HL-60 (cell line): ENCODE data around the gene ALPK1.

ENCODE experiments used
- DNase-seq, 2 experiments: peaks; one replicate each; pipeline ENCODE4 v3.0.0-alpha.2; 2010 to 2020; ENCODE audit warnings: low read depth in 1 of 2, low spot score in 1 of 2
- H3K27ac ChIP-seq: fragments of 250-450 bp; sonication (Bioruptor Pico); replicated peaks from 2 replicates; pipeline ENCODE4 v1.5.1; 2020; ENCODE audit warnings: mild to moderate bottlenecking, moderate library complexity
- H3K27me3 ChIP-seq: fragments of 250-450 bp; sonication (Bioruptor Pico); 2 replicates; pipeline ENCODE4 v1.5.1; 2021; ENCODE audit warnings: mild to moderate bottlenecking, moderate library complexity; ENCODE audit not compliant: insufficient read depth, poor library complexity, severe bottlenecking
- H3K4me3 ChIP-seq: replicated peaks from 2 replicates; pipeline ENCODE4 v1.5.1; 2011; ENCODE audit warnings: mild to moderate bottlenecking, control low read depth, low read length; ENCODE audit not compliant: insufficient read depth
- CTCF ChIP-seq: IDR thresholded peaks from one replicate; pipeline ENCODE4 v1.5.1; 2011; ENCODE audit warnings: low read length, control low read depth, inconsistent platforms; ENCODE audit not compliant: insufficient read depth
- GABPA ChIP-seq: IDR thresholded peaks from 2 replicates; pipeline ENCODE4 v1.6.1; 2012; ENCODE audit warnings: low read depth
- POLR2AphosphoS5 ChIP-seq: IDR thresholded peaks from 2 replicates; pipeline ENCODE4 v1.6.1; 2012; ENCODE audit warnings: low read depth
- SPI1 ChIP-seq: IDR thresholded peaks from 2 replicates; pipeline ENCODE4 v1.6.1; 2012; ENCODE audit warnings: low read depth, mild to moderate bottlenecking, borderline replicate concordance
- TF ChIP-seq, protein P1 (sequence below): IDR thresholded peaks from 2 replicates; pipeline ENCODE4 v1.6.1; 2012; ENCODE audit warnings: low read depth; ENCODE audit not compliant: insufficient replicate concordance

Gene ALPK1

GRCh38 chr4:112288455-112288854, 8.7 kb upstream of the ALPK1 start:
- Histone ChIP-seq H3K27ac (peak overlapping the region; percentile 74), H3K4me3 (no peak overlapping the region), H3K27me3 (no peaks in the 10 kb centered on the region)
- TF ChIP-seq, protein P1, sequence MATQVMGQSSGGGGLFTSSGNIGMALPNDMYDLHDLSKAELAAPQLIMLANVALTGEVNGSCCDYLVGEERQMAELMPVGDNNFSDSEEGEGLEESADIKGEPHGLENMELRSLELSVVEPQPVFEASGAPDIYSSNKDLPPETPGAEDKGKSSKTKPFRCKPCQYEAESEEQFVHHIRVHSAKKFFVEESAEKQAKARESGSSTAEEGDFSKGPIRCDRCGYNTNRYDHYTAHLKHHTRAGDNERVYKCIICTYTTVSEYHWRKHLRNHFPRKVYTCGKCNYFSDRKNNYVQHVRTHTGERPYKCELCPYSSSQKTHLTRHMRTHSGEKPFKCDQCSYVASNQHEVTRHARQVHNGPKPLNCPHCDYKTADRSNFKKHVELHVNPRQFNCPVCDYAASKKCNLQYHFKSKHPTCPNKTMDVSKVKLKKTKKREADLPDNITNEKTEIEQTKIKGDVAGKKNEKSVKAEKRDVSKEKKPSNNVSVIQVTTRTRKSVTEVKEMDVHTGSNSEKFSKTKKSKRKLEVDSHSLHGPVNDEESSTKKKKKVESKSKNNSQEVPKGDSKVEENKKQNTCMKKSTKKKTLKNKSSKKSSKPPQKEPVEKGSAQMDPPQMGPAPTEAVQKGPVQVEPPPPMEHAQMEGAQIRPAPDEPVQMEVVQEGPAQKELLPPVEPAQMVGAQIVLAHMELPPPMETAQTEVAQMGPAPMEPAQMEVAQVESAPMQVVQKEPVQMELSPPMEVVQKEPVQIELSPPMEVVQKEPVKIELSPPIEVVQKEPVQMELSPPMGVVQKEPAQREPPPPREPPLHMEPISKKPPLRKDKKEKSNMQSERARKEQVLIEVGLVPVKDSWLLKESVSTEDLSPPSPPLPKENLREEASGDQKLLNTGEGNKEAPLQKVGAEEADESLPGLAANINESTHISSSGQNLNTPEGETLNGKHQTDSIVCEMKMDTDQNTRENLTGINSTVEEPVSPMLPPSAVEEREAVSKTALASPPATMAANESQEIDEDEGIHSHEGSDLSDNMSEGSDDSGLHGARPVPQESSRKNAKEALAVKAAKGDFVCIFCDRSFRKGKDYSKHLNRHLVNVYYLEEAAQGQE: no peak
- TF ChIP-seq SPI1 (no peak), GABPA (no peak), CTCF (no peak), POLR2AphosphoS5 (no peak)
- peak in 1 of 2 experiments; percentile 38 for DNase-seq

DNA sequence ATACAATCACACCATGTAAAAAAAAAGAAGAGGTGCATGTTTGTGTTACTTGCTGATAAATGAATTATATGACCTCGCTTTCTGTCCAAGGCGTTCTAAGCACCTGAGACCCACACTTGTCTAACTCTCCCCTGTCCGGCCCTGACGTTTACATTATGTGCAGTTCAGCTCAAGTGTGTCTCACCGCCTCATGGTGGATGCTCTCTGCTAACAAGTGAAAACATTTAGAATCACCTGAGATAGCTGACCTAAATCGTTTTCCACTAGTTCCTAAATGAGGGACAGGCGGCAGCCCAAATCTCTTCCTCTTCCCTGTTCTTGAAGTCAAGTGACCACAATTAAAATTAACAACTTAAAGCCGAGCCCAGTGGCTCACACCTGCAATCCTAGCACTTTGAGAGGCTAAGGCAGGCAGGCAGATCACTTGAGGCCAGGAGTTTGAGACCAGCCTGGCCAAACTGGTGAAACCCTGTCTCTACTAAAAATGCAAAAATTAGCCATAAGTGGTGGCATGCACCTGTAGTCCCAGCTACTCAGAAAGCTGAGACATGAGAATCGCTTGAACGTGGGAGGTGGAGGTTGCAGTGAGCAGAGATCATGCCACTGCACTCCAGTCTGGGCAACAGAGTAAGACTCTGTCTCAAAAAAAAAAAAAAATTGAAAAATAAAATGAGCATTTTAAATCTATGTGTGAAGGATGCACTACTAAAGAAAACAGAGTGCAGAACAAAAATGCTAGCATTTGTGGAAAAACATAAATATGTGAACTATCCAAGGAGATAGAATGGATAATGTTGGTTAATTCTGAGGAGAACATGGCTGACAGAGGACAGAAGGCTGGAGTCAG, 7.5 kb upstream of the ALPK1 start:
- peak in 1 of 2 experiments; percentile 17 for DNase-seq
- TF ChIP-seq SPI1: peak; percentile 18; the same call in 1 of the 2 replicates
- TF ChIP-seq, protein P1: no peak
- no peaks in the 10 kb centered on the region for H3K27me3 ChIP-seq
- H3K27ac ChIP-seq: peak overlapping the region; percentile 74
- no peak overlapping the region for H3K4me3 ChIP-seq

- H3K27me3 ChIP-seq: no peaks in the 10 kb centered on the region
- H3K4me3 ChIP-seq: no peak overlapping the region
- TF ChIP-seq CTCF: no peak
- TF ChIP-seq GABPA: no peak
- no peak for TF ChIP-seq SPI1
- no peak for TF ChIP-seq POLR2AphosphoS5
- TF ChIP-seq, protein P1: no peak
- no peak overlapping the region; the same call in 1 of the 2 replicates for H3K27ac ChIP-seq
- no peak for DNase-seq
Observed at GRCh38 chr4:112290341-112290740, 6.8 kb upstream of the ALPK1 start.
